Mesenchymal stem cell (in vitro differentiated cells and primary cell): ENCODE measurements around the gene XRCC4.
A peak's percentile ranks its signal among the peaks of the same experiment; 100 is the strongest.

ENCODE experiments used
- DNase-seq: peaks from one replicate; pipeline ENCODE4 v3.0.0-alpha.2; 2013
- H2AFZ ChIP-seq: one replicate; pipeline ENCODE4 v1.6.1; 2013; ENCODE audit warnings: low read depth, mild to moderate bottlenecking, control low read depth, inconsistent platforms, low read length, moderate library complexity
- H2AK5ac ChIP-seq: 2 replicates; pipeline ENCODE4 v1.6.1; 2013; ENCODE audit warnings: low read length, moderate library complexity, mild to moderate bottlenecking, inconsistent platforms; ENCODE audit not compliant: severe bottlenecking
- H2BK120ac ChIP-seq: one replicate; pipeline ENCODE4 v1.6.1; 2013; ENCODE audit warnings: low read depth, mild to moderate bottlenecking, inconsistent platforms, low read length, moderate library complexity
- H2BK12ac ChIP-seq, 2 experiments: one replicate each; pipeline ENCODE4 v1.6.1; 2013; ENCODE audit warnings: inconsistent platforms in 2 of 2, low read length in 2 of 2, mild to moderate bottlenecking in 2 of 2, moderate library complexity in 2 of 2, control low read depth in 1 of 2
- H2BK15ac ChIP-seq: one replicate; pipeline ENCODE4 v1.6.1; 2013; ENCODE audit warnings: mild to moderate bottlenecking, low read depth, inconsistent platforms; ENCODE audit not compliant: poor library complexity, severe bottlenecking
- H2BK5ac ChIP-seq: 2 replicates; pipeline ENCODE4 v1.6.1; 2013; ENCODE audit warnings: low read depth, mild to moderate bottlenecking, low read length, control low read depth, inconsistent platforms; ENCODE audit not compliant: poor library complexity, severe bottlenecking
- H3K14ac ChIP-seq, 2 experiments: one replicate each; pipeline ENCODE4 v1.6.1; 2013; ENCODE audit warnings: inconsistent platforms in 2 of 2, low read length in 2 of 2, control low read depth in 1 of 2, mild to moderate bottlenecking in 1 of 2, moderate library complexity in 1 of 2
- H3K18ac ChIP-seq, 2 experiments: one replicate each; pipeline ENCODE4 v1.6.1; 2013; ENCODE audit warnings: inconsistent platforms in 2 of 2, low read length in 2 of 2, control low read depth in 1 of 2, low read depth in 1 of 2, mild to moderate bottlenecking in 1 of 2
- H3K23ac ChIP-seq, 2 experiments: one replicate each; pipeline ENCODE4 v1.6.1; 2013; ENCODE audit warnings: inconsistent platforms in 2 of 2, low read length in 2 of 2, mild to moderate bottlenecking in 2 of 2, moderate library complexity in 2 of 2, control low read depth in 1 of 2
- H3K27ac ChIP-seq: 2 replicates; pipeline ENCODE4 v1.5.1; 2013; ENCODE audit warnings: mild to moderate bottlenecking, moderate library complexity, low read length, control low read depth, inconsistent platforms; ENCODE audit not compliant: poor library complexity, severe bottlenecking
- H3K27me3 ChIP-seq, 2 experiments: 2 replicates each; pipeline versions ENCODE4 v1.6.1 to v1.7.0; 2013; ENCODE audit warnings: low read length in 2 of 2, mild to moderate bottlenecking in 2 of 2, moderate library complexity in 2 of 2, control low read depth in 1 of 2, inconsistent platforms in 1 of 2; ENCODE audit not compliant: control insufficient read depth in 1 of 2, insufficient read depth in 1 of 2
- H3K36me3 ChIP-seq, 2 experiments: 2 replicates each; pipeline versions ENCODE4 v1.6.1 to v1.7.0; 2013; ENCODE audit warnings: low read length in 2 of 2, control low read depth in 1 of 2, inconsistent platforms in 1 of 2, low read depth in 1 of 2, mild to moderate bottlenecking in 1 of 2; ENCODE audit not compliant: insufficient read depth in 2 of 2, control insufficient read depth in 1 of 2
- H3K4ac ChIP-seq, 2 experiments: one replicate each; pipeline ENCODE4 v1.6.1; 2013; ENCODE audit warnings: inconsistent platforms in 2 of 2, low read length in 2 of 2, mild to moderate bottlenecking in 2 of 2, moderate library complexity in 2 of 2, control low read depth in 1 of 2, low read depth in 1 of 2
- H3K4me1 ChIP-seq: 2 replicates; pipeline ENCODE4 v1.6.1; 2013; ENCODE audit warnings: low read depth, low read length, control low read depth; ENCODE audit not compliant: control insufficient read depth, insufficient read depth
- H3K4me2 ChIP-seq: 2 replicates; pipeline ENCODE4 v1.6.1; 2013; ENCODE audit warnings: low read length, mild to moderate bottlenecking, inconsistent platforms; ENCODE audit not compliant: poor library complexity, severe bottlenecking
- H3K4me3 ChIP-seq, 2 experiments: 2 replicates each; pipeline versions ENCODE4 v1.5.1 to v1.7.0; 2013; ENCODE audit warnings: low read length in 2 of 2, mild to moderate bottlenecking in 2 of 2, control low read depth in 1 of 2, low read depth in 1 of 2; ENCODE audit not compliant: insufficient read depth in 1 of 2
- H3K79me1 ChIP-seq: replicated peaks from 2 replicates; pipeline ENCODE4 v1.6.1; 2013; ENCODE audit warnings: mild to moderate bottlenecking, control low read depth, low read length, inconsistent platforms; ENCODE audit not compliant: poor library complexity, severe bottlenecking
- H3K9ac ChIP-seq: 2 replicates; pipeline ENCODE4 v1.7.0; 2013; ENCODE audit warnings: mild to moderate bottlenecking, low read length, moderate library complexity
- H3K9me3 ChIP-seq: 2 replicates; pipeline ENCODE4 v1.7.0; 2013; ENCODE audit warnings: mild to moderate bottlenecking, low read length; ENCODE audit not compliant: control insufficient read depth
- H4K8ac ChIP-seq: one replicate; pipeline ENCODE4 v1.6.1; 2013; ENCODE audit warnings: inconsistent platforms, mild to moderate bottlenecking, low read length, moderate library complexity
- H4K91ac ChIP-seq: one replicate; pipeline ENCODE4 v1.6.1; 2013; ENCODE audit warnings: mild to moderate bottlenecking, low read length, inconsistent platforms
- WGBS: methylation state at CpG from one replicate; pipeline ENCODE4 v1.1.7; 2013; ENCODE audit warnings: mixed read lengths; 5-methylcytosine and 5-hydroxymethylcytosine counted together

The XRCC4 gene

DNA sequence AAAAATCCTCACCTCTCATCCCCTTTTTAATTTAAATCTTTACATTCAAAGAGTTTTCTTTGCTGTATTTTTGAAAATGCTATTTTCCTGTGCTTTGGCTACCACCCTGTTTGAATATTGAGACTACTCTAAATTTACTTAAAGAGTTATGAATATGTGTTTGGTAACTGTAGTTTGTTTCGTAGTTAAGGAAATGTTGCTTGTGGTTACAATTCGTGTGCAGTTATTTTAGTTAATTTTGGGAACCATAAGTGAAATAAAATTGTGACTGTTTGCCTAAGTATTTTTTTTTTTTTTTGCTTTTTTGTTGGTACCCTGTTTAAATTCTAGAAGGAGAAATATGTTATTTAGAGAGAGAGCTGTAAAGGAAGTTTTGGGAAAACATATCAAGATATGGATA lies 78.7 kb downstream of the XRCC4 start:
- no peak overlapping the region for H4K8ac ChIP-seq
- H3K4ac ChIP-seq, result no peak overlapping the region
- H3K9ac ChIP-seq, result no peak overlapping the region
- no peak overlapping the region for H2BK12ac ChIP-seq
- H3K4me2 ChIP-seq, result no peak overlapping the region
- DNase-seq, result no peak
- H3K36me3 ChIP-seq, result no peaks in the 10 kb centered on the region
- H2AFZ ChIP-seq, result no peak overlapping the region
- no peak overlapping the region for H2BK15ac ChIP-seq
- no peak overlapping the region for H4K91ac ChIP-seq
- H2BK5ac ChIP-seq, result no peak overlapping the region
- no peak overlapping the region for H3K18ac ChIP-seq
- H2AK5ac ChIP-seq, result no peak overlapping the region
- no peaks in the 10 kb centered on the region for H3K9me3 ChIP-seq
- 90% methylated on average over 2 of the region's 2 CpGs for WGBS
- H3K14ac ChIP-seq, result no peak overlapping the region
- H3K4me1 ChIP-seq, result no peaks in the 10 kb centered on the region
- H2BK120ac ChIP-seq, result no peak overlapping the region
- H3K79me1 ChIP-seq, result no peaks in the 10 kb centered on the region
- H3K23ac ChIP-seq, result no peak overlapping the region
- no peak overlapping the region for H3K4me3 ChIP-seq
- no peaks in the 10 kb centered on the region for H3K27me3 ChIP-seq
- no peak overlapping the region for H3K27ac ChIP-seq

DNA sequence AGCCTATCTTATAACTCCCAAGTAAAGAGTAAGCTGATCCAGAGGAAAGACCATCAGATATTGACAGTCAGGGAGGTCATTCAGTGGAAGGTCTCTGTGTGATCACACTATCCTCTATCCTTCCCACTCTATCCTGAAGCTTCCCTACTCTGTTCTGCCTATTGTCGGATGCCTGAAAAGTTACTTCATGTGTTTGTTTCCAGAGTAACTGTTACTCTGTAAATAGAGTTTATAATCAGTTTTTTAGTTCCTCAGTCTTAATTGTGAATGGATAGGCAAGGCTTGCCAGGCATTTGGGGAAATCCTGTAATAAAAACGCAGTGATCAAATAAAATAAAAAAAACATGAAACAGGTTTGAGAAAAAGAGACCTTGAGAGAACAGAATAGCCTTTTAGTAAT lies 79.8 kb downstream of the XRCC4 start:
- peak overlapping the region; percentile 37 for H3K9ac ChIP-seq
- no peaks in the 10 kb centered on the region for H3K36me3 ChIP-seq
- H3K27me3 ChIP-seq, result no peaks in the 10 kb centered on the region
- H3K4me3 ChIP-seq, result no peak overlapping the region
- no peak overlapping the region for H3K18ac ChIP-seq
- H3K4ac ChIP-seq, result no peak overlapping the region
- H3K14ac ChIP-seq, result no peak overlapping the region
- no peaks in the 10 kb centered on the region for H3K9me3 ChIP-seq
- no peak overlapping the region for H2BK5ac ChIP-seq
- H4K91ac ChIP-seq, result no peak overlapping the region
- WGBS, result 100% methylated on average over 1 of the region's 2 CpGs
- H3K4me2 ChIP-seq, result no peak overlapping the region
- H2BK120ac ChIP-seq, result no peak overlapping the region
- H4K8ac ChIP-seq, result no peak overlapping the region
- no peaks in the 10 kb centered on the region for H3K79me1 ChIP-seq
- H2AK5ac ChIP-seq, result no peak overlapping the region
- peak; percentile 10 for DNase-seq
- H2BK15ac ChIP-seq, result no peak overlapping the region
- H3K4me1 ChIP-seq, result no peaks in the 10 kb centered on the region
- no peak overlapping the region for H2AFZ ChIP-seq
- no peak overlapping the region for H2BK12ac ChIP-seq
- H3K23ac ChIP-seq, result no peak overlapping the region
- H3K27ac ChIP-seq, result no peak overlapping the region

- H3K18ac ChIP-seq, result no peak overlapping the region
- no peak overlapping the region for H3K9ac ChIP-seq
- H3K79me1 ChIP-seq, result no peaks in the 10 kb centered on the region
- no peak overlapping the region for H3K23ac ChIP-seq
- no peak overlapping the region for H2BK12ac ChIP-seq
- H2BK15ac ChIP-seq, result no peak overlapping the region
- H2BK120ac ChIP-seq, result no peak overlapping the region
- no peak overlapping the region for H3K14ac ChIP-seq
- no peak overlapping the region for H4K91ac ChIP-seq
- no peak overlapping the region for H3K4ac ChIP-seq
- no peaks in the 10 kb centered on the region for H3K4me1 ChIP-seq
- H3K9me3 ChIP-seq, result no peaks in the 10 kb centered on the region
- no peaks in the 10 kb centered on the region for H3K27me3 ChIP-seq
- H2BK5ac ChIP-seq, result no peak overlapping the region
- no peak overlapping the region for H4K8ac ChIP-seq
- no peak overlapping the region for H2AK5ac ChIP-seq
- H3K36me3 ChIP-seq, result no peaks in the 10 kb centered on the region
- H2AFZ ChIP-seq, result no peak overlapping the region
- DNase-seq, result no peak
- H3K27ac ChIP-seq, result no peak overlapping the region
- whole genome bisulfite sequencing, result 62% methylated on average over 3 of the region's 3 CpGs
- H3K4me3 ChIP-seq, result no peak overlapping the region
- no peak overlapping the region for H3K4me2 ChIP-seq
Measured at GRCh38 chr5:83162601-83163000, 85.3 kb downstream of the XRCC4 start.

GRCh38 chr5:83167538-83167937 lies 90.2 kb downstream of the XRCC4 start:
- Histone ChIP-seq H4K8ac (no peak overlapping the region), H3K9ac (no peak overlapping the region), H3K23ac (no peak overlapping the region), H3K4ac (no peak overlapping the region), H2BK120ac (no peak overlapping the region), H3K27me3 (no peaks in the 10 kb centered on the region), H2AK5ac (no peak overlapping the region), H3K36me3 (no peaks in the 10 kb centered on the region), H3K18ac (no peak overlapping the region), H2BK5ac (no peak overlapping the region), H3K4me1 (no peaks in the 10 kb centered on the region), H3K4me3 (no peak overlapping the region), H3K4me2 (no peak overlapping the region), H2AFZ (no peak overlapping the region), H3K79me1 (no peaks in the 10 kb centered on the region), H3K9me3 (no peaks in the 10 kb centered on the region), H2BK12ac (no peak overlapping the region), H3K14ac (no peak overlapping the region), H3K27ac (no peak overlapping the region), H2BK15ac (no peak overlapping the region), H4K91ac (no peak overlapping the region)
- DNase-seq, result no peak
